ENCODE results near the gene ITIH2.
"Not testable (repeated sequence)": the region's sequence is repeated elsewhere in the genome, so short reads cannot be mapped to it uniquely, and the experiment has no call there.

Gene ITIH2

GRCh38 chr10:7700577-7701125 is 2.5 kb upstream of the ITIH2 start:
- no peak for DNase-seq

GRCh38 chr10:7701158-7701742 is 1.9 kb upstream of the ITIH2 start:
- DNase-seq: no peak

GRCh38 chr10:7702288-7702812 is 766 bp upstream of the ITIH2 start:
- no peak for DNase-seq

- DNase-seq: no peak
These were observed 1.2 kb downstream of the ITIH2 start for GRCh38 chr10:7704071-7705016.

- DNase-seq: no peak
These were observed 2.2 kb downstream of the ITIH2 start for GRCh38 chr10:7705341-7705740.

GRCh38 chr10:7706534-7707073 is 3.5 kb downstream of the ITIH2 start:
- no peak for DNase-seq

GRCh38 chr10:7707102-7707501 is 4.0 kb downstream of the ITIH2 start:
- DNase-seq: no peak

- no peak for DNase-seq
These were observed 4.9 kb downstream of the ITIH2 start for GRCh38 chr10:7707858-7708622.

- no peak for DNase-seq
These were observed 5.7 kb downstream of the ITIH2 start for GRCh38 chr10:7708832-7709231.

- no peak for DNase-seq
These were observed 7.3 kb downstream of the ITIH2 start for GRCh38 chr10:7710446-7710845.

GRCh38 chr10:7711075-7711474 is 8.0 kb downstream of the ITIH2 start:
- DNase-seq: not testable (repeated sequence)

- no peak for DNase-seq
These were observed 12.4 kb downstream of the ITIH2 start for GRCh38 chr10:7715515-7715914.

- DNase-seq: no peak
These were observed 14.7 kb downstream of the ITIH2 start for GRCh38 chr10:7717767-7718166.

GRCh38 chr10:7718685-7719084 is 15.6 kb downstream of the ITIH2 start:
- no peak for DNase-seq

GRCh38 chr10:7720478-7720877 is 17.4 kb downstream of the ITIH2 start:
- DNase-seq: no peak

- DNase-seq: no peak
These were observed 19.9 kb downstream of the ITIH2 start for GRCh38 chr10:7722927-7723529.

GRCh38 chr10:7734821-7735220 is 31.7 kb downstream of the ITIH2 start:
- no peak for DNase-seq

- DNase-seq: no peak
These were observed 35.7 kb downstream of the ITIH2 start for GRCh38 chr10:7738536-7739407.

GRCh38 chr10:7744307-7744706 is 41.2 kb downstream of the ITIH2 start:
- DNase-seq: no peak

- not testable (repeated sequence) for DNase-seq
These were observed 45.5 kb downstream of the ITIH2 start for GRCh38 chr10:7748637-7749036.

- DNase-seq: no peak
These were observed 47.1 kb downstream of the ITIH2 start for GRCh38 chr10:7750222-7750621.

Data from NCI-H2029 (cell line).